SK-MEL-5 (cell line): ENCODE results near the gene GRM4. TPM values are rescaled to one million over a fixed set of nuclear protein-coding genes. Genes with fewer than 3 reads are reported as not detected.

ENCODE experiments used
- DNase-seq: peaks from one replicate; pipeline ENCODE4 v3.0.0-alpha.2; 2016; ENCODE audit warnings: low read depth, low spot score
- in situ Hi-C: cut with HindIII; loops from 2 replicates; pipeline ENCODE4 v1.10.0; 2016; ENCODE audit warnings: low sequenced_read_pairs, high pct_unique_total_duplicates, low pct_unique_long_range_greater_than_20kb
- total RNA-seq: library from RNA; depleted of rRNA; stranded (reverse); fragments of >200 nt; shearing (Covaris generic); gene quantifications from 2 replicates; pipeline ENCODE4 v1.2.3, GENCODE V29; 2014

The GRM4 gene
- total RNA-seq, 1 experiment from 2014 or later: not detected

GRCh38 chr6:34004706-34005105 lies 141.2 kb downstream of the GRM4 start:
- in situ Hi-C loops: no loop called here
- no peak for DNase-seq

- in situ Hi-C loops: no loop called here
- no peak for DNase-seq
Measured at GRCh38 chr6:34003962-34004361, 141.9 kb downstream of the GRM4 start.

GRCh38 chr6:34001706-34002621 lies 143.9 kb downstream of the GRM4 start:
- in situ Hi-C loops: no loop called here
- no peak for DNase-seq

- DNase-seq: no peak
- in situ Hi-C loops: no loop called here
Measured at GRCh38 chr6:34000281-34000680, 145.6 kb downstream of the GRM4 start.

- in situ Hi-C loops: no loop called here
Measured at GRCh38 chr6:33999567-33999966, 146.3 kb downstream of the GRM4 start.

GRCh38 chr6:33998660-33999059 lies 147.2 kb downstream of the GRM4 start:
- in situ Hi-C loops: no loop called here
- DNase-seq: no peak

More at GRCh38 chr6:33999567-33999966, 146.3 kb downstream of the GRM4 start:
- DNase-seq: no peak

GRCh38 chr6:33997265-33997664 lies 148.6 kb downstream of the GRM4 start:
- in situ Hi-C loops: no loop called here
- no peak for DNase-seq

GRCh38 chr6:33996120-33996475 lies 149.8 kb downstream of the GRM4 start:
- in situ Hi-C loops: no loop called here
- DNase-seq: no peak

GRCh38 chr6:33995309-33996119 lies 150.4 kb downstream of the GRM4 start:
- in situ Hi-C loops: no loop called here
- no peak for DNase-seq

- in situ Hi-C loops: no loop called here
- DNase-seq: no peak
Measured at GRCh38 chr6:33994472-33995308, 151.2 kb downstream of the GRM4 start.

- no peak for DNase-seq
- in situ Hi-C loops: no loop called here
Measured at GRCh38 chr6:33993653-33994471, 152.0 kb downstream of the GRM4 start.

- no peak for DNase-seq
- in situ Hi-C loops: no loop called here
Measured at GRCh38 chr6:33993091-33993490, 152.8 kb downstream of the GRM4 start.

GRCh38 chr6:33992191-33992590 lies 153.7 kb downstream of the GRM4 start:
- in situ Hi-C loops: no loop called here
- DNase-seq: no peak

GRCh38 chr6:33991610-33992009 lies 154.3 kb downstream of the GRM4 start:
- no peak for DNase-seq
- in situ Hi-C loops: no loop called here

- no peak for DNase-seq
- in situ Hi-C loops: no loop called here
Measured at GRCh38 chr6:33990061-33990541, 155.8 kb downstream of the GRM4 start.

GRCh38 chr6:33989016-33989854 lies 156.7 kb downstream of the GRM4 start:
- no peak for DNase-seq
- in situ Hi-C loops: no loop called here
